Measurements from ENCODE around the gene PIN1. TPM values are rescaled to one million over a fixed set of nuclear protein-coding genes. Genes with fewer than 3 reads are reported as not detected.

The PIN1 gene
- 94.2 and 123 TPM in 2 replicates for total RNA-seq

DNA sequence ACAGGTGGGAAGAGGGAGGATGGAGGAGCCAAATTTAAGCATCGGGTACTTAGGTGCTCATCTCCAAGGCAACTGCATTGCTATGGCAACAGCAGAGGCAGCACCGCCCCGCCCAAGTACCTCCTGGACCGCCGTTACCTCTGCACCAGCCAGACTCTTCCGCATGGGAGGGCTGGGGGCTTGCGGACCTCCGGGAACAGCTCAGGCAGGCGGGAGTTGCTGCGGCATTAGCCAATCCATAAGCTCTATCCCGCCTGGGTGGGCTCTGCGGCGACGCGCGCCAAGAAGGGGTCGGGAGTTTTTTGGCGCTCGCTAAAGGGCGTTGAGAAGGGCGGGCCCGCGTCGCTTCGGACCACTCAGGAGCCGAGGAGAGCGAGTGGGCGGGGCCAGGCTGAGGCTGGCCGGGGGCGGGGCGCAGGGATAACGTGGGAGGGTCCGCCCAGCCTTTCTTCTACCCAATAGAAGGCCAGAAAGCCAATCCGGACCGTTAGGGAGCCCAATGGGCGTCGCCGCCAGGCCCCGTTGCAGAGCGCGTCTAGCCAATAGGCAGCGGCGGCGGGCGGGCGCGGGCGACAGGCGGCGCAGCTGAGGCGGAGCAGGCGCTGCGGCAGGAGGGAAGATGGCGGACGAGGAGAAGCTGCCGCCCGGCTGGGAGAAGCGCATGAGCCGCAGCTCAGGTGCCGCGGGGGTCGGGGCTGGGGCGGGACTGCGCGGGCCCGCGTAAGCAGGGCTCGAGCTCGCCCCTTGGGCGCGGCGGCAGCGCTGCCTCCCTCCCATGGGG is at the start of gene PIN1:
Gene PIN1, plus strand, starts transcription at position 593 of the 781 bp plus-strand sequence. Its CDS starts 27 bp downstream, at position 620.

GRCh38 chr19:9818734-9819595 is 16.2 kb upstream of the PIN1 start, which contains the start of gene FBXL12:
TSS of gene FBXL12 (minus strand) at chr19:9819079. CDS start at chr19:9818813, 266 bp downstream.

DNA sequence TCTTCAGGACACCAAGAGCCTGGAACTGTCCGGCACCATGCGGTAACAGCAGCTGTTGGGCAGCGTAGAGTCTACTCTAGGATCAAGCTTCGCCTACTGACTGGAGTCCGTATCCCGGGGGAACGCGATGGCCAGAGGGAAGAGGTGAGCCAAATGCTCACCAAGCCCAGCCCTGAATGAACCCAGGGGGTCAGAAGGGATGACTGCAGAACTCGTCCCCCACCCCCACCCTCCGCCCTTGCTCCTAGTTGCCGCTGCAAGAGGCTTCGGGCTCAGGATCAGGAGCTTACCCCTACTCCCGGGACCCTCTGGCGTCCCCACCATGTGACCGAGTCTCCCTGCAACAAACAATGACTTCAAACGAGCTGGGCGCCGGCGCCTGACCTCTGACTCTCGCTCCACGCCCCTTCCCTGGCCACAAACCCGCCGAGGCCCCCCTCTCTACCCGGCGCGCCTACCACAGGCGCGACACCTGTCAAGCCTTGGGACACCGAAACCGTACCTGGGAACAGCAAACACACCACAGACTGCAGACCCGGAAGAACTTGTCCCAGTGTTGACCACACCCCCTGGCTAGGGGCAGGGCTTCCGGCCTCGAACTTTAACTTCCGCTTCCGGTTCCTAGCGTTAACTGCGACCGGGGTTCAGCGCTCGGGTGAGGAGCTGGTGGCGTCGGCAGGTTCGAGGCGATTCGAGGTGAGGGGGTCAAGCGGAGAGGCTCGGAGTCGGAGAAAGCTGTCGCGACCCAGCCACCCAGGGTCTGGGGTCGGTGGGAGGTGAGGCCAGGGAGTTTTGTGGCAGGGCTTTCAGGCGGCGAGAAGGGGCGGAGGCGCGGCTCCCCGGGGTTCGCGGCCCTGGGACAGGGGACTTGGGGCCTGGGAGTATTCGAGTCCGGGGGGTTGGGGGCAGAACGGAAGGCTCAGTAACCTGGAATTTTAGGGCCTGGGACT is 7.6 kb upstream of the PIN1 start, which contains the start of gene UBL5:
Gene UBL5, plus strand, starts transcription at position 630 of the 950 bp plus-strand sequence. CDS start 420 bp downstream, outside the sequence.

Other genes with a start within 250 kb of the PIN1 start
- gene ZNF561, start 214.1 kb upstream of the PIN1 start, total RNA-seq = 43.3 and 59.1 TPM in 2 replicates
- gene ZNF562, start 160.2 kb upstream of the PIN1 start, total RNA-seq = 26.0 and 28.0 TPM in 2 replicates
- 7.9 and 14.4 TPM in 2 replicates for gene ZNF846, start 66.6 kb upstream of the PIN1 start, total RNA-seq
- 18.8 and 19.6 TPM in 2 replicates for gene FBXL12, start 16.2 kb upstream of the PIN1 start, total RNA-seq
- gene UBL5, start 7.4 kb upstream of the PIN1 start, total RNA-seq = 168 and 171 TPM in 2 replicates
- 0.11 and 1.4 TPM in 2 replicates for gene OLFM2, start 101.2 kb downstream of the PIN1 start, total RNA-seq
- gene COL5A3, start 175.2 kb downstream of the PIN1 start, total RNA-seq = 1.5 and 4.8 TPM in 2 replicates
- gene RDH8, start 178.2 kb downstream of the PIN1 start, total RNA-seq = not detected in 2 replicates

Measured in uterine smooth muscle cell (primary cell).